NCI-H1694 (cell line): ENCODE measurements around the gene KCTD14.
"Not testable (repeated sequence)": the region's sequence is repeated elsewhere in the genome, so short reads cannot be mapped to it uniquely, and the experiment has no call there.

ENCODE experiments used
- DNase-seq: peaks from one replicate; lab custom pipeline; 2025; lab: John Stamatoyannopoulos, UW

KCTD14 gene

DNA sequence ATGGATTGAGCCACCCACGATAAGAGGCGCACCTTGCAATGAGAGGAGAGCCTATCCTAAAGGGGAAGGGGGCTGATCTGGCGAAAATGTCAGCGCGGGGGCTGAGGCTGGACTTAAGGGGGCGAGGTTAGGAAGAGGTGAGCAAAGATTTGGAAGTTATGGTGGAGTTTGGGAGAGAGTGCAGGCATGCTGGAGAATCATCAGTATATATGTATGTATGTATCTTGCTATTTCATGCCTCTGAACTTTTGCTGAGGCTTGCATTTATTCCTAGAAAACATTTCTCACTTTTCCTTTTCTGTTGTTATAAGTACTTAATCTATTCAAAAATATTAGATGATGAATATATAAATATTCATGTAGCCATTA lies 23.4 kb upstream of the KCTD14 start:
- no peak for DNase-seq

DNA sequence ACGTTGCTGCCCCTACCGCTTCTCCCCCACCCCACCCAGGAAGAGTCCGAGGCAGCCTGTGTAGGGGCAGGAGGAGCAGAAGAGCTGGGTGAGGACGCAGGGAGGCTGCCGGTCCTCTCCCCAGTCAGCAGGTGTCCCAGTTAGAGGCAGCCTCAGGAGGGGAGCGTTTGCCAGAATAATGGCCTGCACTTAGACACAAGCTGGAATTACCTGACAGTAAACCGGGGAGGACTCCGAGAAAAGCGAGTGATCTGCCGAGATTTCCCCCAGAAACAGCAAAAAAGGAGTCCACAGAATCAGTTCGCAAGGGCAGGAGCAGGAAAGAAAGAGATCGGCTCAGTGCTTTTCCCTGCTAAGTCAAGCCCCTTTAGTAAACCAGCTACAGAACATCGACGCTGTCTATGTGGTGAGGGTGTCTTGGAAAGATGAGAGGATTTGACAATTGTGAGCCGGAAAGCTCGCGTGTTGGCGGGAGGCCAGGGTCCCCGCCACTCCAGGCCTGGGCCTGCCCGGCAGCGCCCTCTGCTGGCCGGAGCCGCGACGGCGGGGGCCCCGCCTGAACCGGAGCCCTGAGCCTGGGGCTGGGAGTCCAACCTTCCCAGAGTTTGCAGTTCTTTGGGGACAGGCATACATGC lies 22.9 kb upstream of the KCTD14 start:
- DNase-seq = peak; percentile 20

DNA sequence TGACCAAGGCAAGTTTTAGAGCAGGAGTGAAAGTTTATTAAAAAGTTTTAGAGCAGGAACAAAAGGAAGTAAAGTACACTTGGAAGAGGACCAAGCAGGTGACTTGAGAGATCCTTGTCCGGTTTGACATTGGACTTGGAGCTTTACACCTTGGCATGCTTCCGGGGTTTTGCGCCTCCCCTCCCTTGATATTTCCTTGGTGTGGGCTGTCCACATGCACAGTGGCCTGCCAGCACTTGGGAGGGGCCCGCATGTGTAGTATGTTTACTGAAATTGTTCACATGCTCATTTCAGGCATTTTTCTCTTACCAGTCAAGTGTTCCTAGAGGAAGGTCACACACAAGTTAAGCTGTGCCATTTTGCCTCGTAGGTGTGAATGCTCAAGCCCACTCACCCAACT lies 21.6 kb upstream of the KCTD14 start:
- DNase-seq = no peak

DNA sequence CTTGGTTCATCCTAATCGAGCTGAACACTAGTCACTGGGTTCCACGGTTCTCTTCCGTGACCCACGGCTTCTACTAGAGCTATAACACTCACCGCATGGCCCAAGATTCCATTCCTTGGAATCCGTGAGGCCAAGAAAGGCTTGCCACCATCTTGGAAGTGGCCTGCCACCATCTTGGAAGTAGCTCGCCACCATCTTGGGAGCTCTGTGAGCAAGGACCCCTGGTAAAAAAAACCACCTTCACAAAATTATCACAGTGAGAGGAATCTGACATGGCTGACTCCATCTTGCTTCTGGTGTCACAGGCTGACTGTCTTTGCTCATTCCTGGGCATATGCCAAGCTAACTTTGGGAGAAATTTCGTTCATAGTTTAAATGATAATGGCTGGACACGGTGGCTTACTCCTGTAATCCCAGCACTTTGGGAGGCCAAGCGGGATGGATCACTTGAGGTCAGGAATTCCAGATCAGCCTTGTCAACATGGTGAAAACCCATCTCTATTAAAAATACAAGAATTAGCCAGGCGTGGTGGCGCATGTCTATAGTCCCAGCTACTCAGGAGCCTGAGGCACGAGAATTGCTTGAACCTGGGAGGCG lies 18.9 kb upstream of the KCTD14 start:
- no peak for DNase-seq

DNA sequence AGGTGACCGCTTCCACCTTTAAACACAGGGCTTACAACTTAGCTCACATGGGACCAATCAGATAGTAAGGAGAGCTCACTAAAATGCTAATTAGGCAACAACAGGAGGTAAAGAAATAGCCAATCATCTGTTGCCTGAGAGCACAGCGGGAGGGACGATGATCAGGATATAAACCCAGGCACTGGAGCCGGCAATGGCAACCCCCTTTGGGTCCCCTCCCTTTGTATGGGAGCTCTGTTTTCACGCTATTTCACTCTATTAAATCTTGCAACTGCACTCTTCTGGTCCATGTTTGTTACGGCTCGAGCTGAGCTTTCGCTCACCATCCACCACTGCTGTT lies 18.3 kb upstream of the KCTD14 start:
- DNase-seq = not testable (repeated sequence)

DNA sequence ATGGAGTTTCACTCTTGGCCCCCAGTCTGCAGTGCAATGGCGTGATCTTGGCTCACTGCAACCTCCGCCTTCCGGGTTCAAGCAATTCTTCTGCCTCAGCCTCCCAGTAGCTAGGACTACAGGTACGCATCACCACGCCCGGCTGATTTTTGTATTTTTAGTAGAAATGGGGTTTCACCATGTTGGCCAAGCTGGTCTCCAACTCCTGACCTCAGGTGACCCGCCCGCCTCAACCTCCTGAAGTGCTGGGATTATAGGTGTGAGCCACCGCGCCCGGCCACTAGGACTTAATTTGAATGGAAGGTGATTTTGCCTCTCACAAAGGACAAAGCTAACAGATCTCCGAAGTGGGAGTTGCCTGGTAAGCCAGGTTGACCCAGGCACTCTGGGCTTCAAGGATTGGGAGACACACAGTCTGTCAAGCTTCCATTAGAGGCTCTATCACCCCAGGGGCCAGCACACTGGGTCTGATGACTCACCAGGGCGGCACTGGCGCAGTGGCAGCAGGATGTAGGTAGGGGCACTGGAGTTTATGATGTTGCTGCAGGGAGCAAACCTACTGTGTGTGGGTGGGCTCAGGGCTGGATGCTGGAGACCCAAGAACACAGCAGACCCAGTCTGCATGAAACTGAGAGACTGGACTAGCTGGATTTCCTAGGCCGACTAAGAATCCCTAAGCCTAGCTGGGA lies 17.8 kb upstream of the KCTD14 start:
- DNase-seq = no peak

DNA sequence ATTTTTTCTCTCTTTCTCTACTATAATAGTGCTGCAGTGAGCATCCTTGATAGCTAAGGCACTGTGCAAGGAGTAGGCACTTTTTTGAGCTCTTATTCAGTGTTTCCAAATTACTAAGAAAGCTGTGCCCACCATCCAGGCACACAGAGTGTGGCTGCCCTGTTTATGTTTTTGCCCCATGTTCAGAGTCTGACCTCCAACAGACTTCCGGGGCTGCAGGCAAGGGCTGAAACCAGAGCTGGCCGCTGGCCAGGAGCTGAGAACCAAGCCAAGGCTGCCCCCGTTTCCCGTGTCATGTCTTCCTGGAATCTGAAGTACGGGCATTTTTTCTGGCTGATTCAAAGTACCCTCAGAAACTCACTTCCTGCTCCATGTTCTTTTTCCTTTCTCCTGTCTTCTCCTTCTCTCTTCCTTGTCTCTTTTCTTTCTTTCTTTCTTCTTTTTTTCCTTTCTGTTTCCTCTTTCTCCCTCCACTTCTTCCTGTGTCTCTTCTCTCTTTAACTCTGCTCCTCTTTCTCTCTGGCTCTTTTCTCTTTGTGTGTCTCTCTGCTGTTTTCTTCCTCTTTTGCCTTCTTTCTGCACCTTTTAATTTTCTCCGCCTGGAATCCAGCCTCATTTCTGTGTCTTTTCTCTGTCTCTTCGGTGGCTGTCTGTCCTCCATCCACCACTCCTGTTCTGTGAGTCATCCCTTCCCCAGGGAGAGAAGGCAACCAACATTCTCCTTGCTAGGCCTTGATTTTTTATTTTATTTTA lies 17.0 kb upstream of the KCTD14 start:
- DNase-seq = no peak

DNA sequence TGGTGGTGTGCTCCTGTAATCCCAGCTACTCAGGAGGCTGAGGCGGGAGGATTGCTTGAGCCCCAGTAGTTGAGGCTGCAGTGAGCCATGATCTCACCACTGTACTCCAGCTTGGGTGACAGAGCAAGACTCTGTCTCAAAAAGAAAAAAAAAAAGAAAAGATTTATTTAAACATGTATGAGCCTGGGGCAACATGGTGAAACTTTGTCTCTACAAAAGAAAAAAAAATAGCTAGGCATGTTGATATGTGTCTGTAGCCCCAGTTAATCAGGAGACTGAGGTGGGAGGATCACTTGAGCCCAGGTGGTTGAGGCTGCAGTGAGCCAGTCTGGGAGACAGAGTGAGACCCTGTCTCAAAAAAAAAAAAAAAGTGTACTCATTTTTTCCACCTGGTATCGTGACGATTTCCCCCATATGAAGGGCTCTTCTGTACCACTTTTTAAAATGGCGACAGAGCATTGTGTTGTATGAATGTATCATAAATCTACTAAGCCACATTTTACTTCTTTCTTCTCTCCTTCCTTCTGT lies 16.4 kb upstream of the KCTD14 start:
- no peak for DNase-seq

DNA sequence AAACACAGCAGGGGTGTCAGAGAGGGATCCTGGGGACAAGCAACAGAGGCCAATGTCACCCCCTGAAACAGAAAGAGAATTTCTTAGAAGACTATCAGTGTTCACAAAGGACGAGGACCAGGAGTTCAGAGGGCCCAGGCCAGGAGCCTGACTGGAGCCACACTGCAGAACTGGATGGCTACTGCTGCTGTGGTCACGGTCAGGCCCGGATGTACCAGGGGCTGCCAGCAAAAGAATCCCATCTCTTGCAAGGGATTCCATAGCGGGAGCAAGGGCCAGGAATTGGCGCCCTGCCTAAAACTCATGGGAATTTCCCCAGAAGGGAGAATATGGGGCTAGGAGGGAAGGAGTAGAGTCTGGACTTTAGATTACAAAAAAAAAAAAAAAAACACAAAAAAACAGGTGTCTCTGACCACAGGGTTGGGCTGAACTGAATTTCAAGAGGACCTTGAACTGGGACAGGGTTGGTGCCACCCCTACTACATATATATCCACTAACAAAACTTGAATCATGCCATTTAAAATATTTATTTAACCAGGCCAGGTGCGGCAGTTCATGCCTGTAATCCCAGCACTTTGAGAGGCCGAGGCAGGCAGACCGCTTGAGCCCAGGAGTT lies 15.7 kb upstream of the KCTD14 start:
- DNase-seq = no peak

DNA sequence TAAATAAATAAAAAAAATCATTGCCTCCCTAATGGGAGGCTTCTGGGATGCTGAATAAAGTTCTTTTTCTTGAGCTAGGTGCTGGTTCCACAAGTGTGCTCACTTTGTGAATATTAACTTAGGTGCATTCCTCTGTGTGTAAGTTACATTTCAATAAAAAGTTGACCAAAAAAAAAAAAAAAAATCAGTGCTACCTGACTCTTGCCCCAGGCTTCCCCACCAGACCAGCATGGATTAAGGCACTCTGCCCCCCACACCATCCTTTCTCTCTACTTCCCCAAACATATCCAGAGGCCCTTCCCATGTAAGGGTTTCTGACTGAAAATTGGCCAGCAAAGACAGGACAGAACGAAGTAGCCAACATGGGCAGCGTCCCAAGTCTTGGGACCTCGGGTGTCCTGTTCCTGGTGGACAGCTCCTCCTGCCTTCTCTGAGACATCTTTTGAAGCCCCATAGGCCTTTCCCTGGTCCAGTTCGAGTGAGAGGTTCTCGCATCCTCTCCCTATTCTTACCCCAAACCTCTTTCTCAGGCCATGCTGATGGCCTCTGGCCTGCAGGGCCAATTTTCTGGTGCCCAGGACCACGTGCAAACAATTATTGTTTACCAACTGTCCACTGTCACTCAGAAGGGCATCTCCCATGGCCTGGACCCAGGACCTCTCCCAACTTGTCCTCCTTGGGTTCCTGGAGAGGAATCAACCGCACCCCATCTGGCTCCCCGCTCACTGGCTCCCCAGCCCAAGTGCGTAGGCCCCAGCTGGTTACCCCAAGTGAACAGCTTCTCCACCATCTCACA lies 14.9 kb upstream of the KCTD14 start:
- no peak for DNase-seq

DNA sequence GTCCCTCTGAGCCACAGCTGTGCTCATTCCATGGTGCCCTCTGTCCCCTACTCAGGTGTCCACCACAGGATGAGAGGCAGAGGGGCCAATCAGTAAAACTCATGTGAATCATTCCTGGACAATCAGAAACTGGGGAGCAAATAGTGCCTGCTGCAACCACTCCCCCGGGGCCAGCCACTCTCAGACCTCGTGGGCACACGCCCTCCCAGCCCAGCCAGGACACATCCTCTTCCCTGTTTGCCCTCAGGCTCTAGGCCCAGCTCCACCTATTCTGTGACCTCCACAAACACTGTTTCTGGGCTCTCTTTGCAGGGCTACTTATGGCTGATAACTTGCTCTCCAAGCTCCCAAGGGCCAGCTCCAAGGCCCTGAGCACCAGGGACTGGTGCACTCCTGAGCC lies 14.0 kb upstream of the KCTD14 start:
- no peak for DNase-seq

DNA sequence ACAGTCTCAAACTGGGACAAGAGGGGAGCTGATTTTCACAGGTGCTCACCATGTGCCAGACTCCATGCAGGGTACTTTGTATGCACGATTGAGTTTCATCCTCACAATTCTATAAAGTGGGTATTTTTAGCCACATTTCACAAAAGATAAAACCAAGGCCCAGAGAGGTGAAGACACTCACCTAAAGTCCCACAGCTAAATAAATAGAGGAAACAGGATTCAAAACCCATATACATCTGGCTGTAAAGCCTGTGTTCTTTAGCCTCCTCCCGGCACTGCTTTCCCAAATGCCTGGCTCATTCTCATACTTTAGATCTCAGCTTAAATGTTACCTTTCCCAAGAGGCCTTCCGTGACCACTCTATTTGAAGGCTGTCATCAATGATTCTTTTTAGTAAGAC lies 13.2 kb upstream of the KCTD14 start:
- DNase-seq = no peak

DNA sequence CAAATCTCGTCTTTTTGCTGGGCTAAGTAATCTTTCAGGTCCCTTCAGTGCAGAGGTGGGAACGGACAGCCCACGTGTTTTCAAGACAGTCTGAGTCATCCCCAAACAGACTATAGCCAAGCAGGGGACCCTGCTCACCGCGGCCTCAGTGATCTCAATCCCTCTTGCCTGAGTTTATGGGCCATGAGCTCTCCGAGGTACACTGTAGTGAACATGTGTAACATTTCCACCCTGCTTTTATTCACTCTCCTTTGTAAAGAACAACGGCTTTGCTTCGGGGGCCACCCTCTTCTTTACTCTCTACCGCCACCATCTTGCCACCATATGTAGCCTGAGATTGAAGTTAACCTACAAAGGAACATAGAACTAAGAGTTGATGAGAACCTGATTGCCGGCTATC lies 11.5 kb upstream of the KCTD14 start:
- DNase-seq = no peak

DNA sequence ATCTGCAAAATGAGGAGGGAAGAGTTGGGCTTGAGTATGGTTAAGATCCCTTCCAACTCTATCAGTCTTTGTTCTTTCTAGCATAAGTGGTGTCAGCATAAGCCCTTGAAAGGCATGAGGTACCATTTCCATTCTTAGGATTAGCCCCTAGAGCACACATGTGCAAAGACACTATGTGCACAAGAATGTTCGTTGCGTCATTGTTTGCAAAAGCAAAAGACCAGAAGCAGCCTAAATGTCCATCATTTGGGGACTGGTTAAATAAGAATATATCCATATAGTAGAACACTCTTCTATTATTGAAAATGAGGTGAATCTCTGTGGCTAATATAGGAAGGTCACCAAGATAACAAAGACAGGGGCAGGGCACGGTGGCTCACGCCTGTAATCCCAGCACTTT lies 10.0 kb upstream of the KCTD14 start:
- no peak for DNase-seq

DNA sequence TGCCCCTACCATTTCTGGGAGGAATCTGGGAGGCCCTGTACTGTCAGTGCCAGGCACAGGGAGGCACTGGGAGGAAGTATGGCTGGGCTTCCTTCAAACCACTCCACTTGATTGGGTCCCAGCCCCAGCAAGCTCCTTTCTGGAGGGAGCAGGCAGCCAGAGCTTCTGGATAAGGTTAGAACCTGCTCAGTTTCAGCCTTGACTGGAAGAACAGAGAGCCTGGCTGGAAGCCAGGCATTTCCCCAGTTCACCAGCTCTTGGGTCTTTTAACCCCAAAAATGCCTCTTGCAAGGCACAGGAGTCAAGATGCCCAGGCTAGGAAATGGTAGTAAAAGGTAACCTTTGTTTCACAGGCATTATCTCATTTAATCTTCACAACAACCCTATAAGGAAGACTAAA lies 9.0 kb upstream of the KCTD14 start:
- no peak for DNase-seq

DNA sequence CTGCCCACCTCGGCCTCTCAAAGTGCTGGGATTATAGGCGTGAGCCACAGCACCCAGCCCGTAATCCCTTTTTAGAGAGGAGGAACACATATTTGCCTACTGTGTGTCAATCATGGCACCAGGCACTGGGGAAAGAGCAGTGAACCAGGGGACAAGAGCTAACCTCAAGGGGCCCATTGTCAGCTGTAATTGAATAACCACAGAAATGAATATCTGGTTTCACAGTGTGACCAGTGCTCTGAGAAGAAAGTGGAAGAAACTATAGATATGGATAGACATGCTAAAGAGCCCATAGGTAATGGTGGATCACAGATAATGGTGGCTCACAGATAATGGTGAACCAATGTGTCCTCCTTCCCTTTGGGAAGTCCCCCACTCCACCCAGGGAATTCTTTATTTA lies 8.6 kb upstream of the KCTD14 start:
- DNase-seq = no peak

DNA sequence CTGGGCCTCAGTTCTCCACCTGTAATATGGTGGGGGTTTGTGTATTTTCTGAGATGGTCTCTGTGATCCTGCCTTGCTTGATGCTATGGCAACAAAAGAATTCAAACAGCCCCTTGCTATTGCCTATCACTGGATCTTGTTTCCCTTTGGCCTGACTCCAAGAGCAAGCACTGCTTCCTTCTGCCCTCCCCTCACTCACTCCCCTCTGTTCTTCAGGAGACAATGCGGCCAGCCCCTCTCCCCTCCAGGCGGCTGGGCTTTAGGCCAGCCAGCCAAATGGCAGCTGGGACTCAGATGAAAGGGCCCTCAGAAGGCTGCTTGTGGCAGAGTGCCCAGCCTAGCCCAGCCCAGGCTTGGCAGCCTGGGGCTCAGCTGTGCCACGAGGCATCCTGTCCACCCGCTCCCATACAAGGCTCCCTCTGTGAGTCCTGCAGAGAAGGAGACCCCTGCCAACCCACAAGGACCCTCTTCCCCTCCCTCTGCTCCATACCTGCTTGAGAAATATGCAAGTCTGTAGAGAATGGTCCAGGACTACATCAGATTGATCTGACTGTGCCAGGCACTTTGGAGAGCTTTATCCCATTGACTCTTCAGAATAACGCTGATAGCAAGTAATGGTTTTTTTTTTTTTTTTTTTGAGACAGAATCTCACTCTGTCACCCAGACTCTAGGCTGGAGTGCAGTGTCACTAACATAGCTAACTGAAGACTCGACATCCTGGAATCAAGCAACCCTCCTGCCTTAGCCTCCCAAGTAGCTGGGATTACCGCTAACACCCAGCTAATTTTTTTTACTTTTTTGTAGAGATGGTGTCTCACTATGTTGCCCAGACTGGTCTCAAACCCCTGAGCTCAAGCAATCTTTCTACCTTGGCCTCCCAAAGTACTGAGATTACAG lies 7.6 kb upstream of the KCTD14 start:
- DNase-seq = peak; percentile 91

DNA sequence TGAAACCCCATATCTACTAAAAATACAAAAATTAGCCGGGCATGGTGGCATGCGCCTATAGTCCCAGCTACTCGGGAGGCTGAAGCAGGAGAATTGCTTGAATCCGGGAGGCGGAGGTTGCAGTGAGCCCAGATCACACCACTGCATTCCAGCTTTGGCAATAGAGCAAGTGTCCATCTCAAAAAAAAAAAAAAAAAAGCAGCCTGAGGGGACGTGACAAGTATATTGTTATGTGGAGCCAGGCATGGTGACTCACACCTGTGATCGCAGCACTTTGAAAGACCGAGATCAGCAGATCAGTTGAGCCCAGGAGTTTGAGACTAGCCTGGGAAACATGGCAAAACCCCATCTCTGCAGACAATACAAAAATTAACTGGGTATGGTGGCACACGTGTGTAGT lies 5.3 kb upstream of the KCTD14 start:
- DNase-seq = not testable (repeated sequence)

DNA sequence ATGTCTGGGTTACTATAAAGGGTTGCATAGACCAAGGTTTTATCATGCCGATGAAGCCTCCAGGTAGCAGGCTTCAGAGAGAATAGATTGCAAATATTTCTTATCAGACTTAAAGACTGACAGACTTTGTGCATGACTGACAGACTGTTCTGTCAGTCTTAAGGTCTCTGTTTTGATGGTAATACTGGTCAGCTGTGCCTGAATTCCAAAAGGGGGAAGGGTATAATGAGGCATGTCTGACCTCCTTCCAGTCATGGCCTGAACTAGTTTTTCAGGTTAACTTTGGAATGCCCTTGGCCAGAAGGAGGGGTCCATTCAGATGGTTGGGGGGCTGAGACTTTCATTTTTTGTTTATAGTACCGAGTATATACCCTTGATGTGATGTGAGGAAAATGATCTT lies 4.7 kb upstream of the KCTD14 start:
- no peak for DNase-seq

DNA sequence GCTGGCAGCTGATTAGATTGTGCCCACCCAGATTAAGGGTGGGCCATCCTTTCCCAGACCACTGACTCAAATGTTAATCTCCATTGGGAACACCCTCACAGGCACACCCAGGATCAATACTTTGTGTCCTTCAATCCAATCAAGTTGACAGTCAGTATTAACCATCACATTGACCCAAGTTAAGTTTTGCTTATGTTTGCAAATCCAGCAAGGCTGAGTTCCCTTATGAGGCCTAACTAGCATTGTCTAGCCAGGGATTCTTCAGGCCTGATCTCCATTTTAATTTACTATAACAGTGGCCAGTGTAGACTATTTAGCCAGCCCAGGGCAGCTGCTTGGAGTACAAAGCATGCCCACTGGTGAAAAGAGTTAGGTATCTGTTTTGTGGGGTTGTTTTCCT lies 2.3 kb upstream of the KCTD14 start:
- DNase-seq = no peak

DNA sequence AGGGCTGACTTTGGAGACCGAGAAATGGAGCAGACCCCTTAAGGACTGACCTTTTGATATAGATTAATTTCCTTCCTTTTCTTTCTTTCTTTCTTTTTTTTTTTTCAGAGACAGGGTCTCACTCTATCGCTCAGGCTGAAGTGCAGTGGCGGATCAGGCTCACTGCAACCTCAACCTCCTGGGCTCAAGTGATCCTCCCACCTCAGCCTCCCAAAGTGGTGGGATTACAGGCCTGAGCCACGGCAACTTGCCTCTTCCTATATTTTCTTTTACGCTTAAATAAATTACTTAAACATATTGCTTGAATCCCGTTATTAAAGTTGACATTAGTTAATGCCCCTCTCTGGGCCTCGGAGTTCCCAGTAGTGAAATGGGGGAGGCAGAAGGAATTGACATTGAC lies 350 bp upstream of the KCTD14 start:
- no peak for DNase-seq
